MM.1S (cell line): Measurements from ENCODE around the gene SDE2.

Source experiments
- DNase-seq: peaks from one replicate; pipeline ENCODE4 v3.0.0-alpha.2; 2015
- H2AFZ ChIP-seq: fragments of 300-600 bp; sonication (generic); 2 replicates; pipeline ENCODE4 v1.6.0; 2016; ENCODE audit warnings: antibody characterized with exemption, low read length
- H3F3A ChIP-seq: fragments of 300-600 bp; sonication (generic); 2 replicates; pipeline ENCODE4 v1.6.1; 2016; ENCODE audit warnings: mild to moderate bottlenecking, antibody characterized with exemption, low read length, moderate library complexity, mixed read lengths; ENCODE audit not compliant: insufficient read depth
- H3K27ac ChIP-seq: fragments of 300-600 bp; sonication (generic); 2 replicates; pipeline ENCODE4 v1.5.1; 2016; ENCODE audit warnings: mild to moderate bottlenecking, low read length
- H3K27me3 ChIP-seq: fragments of 300-600 bp; sonication (generic); replicated peaks from 2 replicates; pipeline ENCODE4 v1.6.0; 2016; ENCODE audit warnings: low read length; ENCODE audit not compliant: insufficient read depth
- H3K36me3 ChIP-seq: fragments of 300-600 bp; sonication (generic); replicated peaks from 2 replicates; pipeline ENCODE4 v1.6.1; 2016; ENCODE audit warnings: mild to moderate bottlenecking, low read length, mixed read lengths; ENCODE audit not compliant: insufficient read depth
- H3K4me1 ChIP-seq: fragments of 300-600 bp; sonication (generic); 2 replicates; pipeline ENCODE4 v1.6.1; 2016; ENCODE audit warnings: low read length, mixed read lengths
- H3K4me2 ChIP-seq: fragments of 300-600 bp; sonication (generic); 2 replicates; pipeline ENCODE4 v1.6.0; 2016; ENCODE audit warnings: low read depth, low read length
- H3K4me3 ChIP-seq: fragments of 300-600 bp; sonication (generic); 2 replicates; pipeline ENCODE4 v1.5.1; 2016; ENCODE audit warnings: low read length, mixed read lengths
- H3K79me2 ChIP-seq: fragments of 300-600 bp; sonication (generic); 2 replicates; pipeline ENCODE4 v1.6.1; 2016; ENCODE audit warnings: mixed run types, low read length, mixed read lengths
- H3K9ac ChIP-seq: fragments of 300-600 bp; sonication (generic); 2 replicates; pipeline ENCODE4 v1.6.1; 2016; ENCODE audit warnings: low read length, mixed read lengths
- H3K9me2 ChIP-seq: fragments of 300-600 bp; sonication (generic); replicated peaks from 2 replicates; pipeline ENCODE4 v1.6.1; 2016; ENCODE audit warnings: mild to moderate bottlenecking, low read length, mixed read lengths; ENCODE audit not compliant: insufficient read depth
- H3K9me3 ChIP-seq: fragments of 300-600 bp; sonication (generic); replicated peaks from 2 replicates; pipeline ENCODE4 v1.6.1; 2016; ENCODE audit warnings: mild to moderate bottlenecking, low read length, mixed read lengths; ENCODE audit not compliant: insufficient read depth
- H4K20me1 ChIP-seq: fragments of 300-600 bp; sonication (generic); 2 replicates; pipeline ENCODE4 v1.6.1; 2016; ENCODE audit warnings: mild to moderate bottlenecking, low read length, moderate library complexity, mixed read lengths; ENCODE audit not compliant: insufficient read depth
- EZH2 ChIP-seq: fragments of 300-600 bp; sonication (generic); optimal IDR thresholded peaks from 2 replicates; pipeline ENCODE3; 2017; ENCODE audit warnings: low read depth, mild to moderate bottlenecking, antibody characterized with exemption, low read length, mixed read lengths
- EZH2phosphoT487 ChIP-seq: fragments of 300-600 bp; sonication (generic); IDR thresholded peaks from 2 replicates; pipeline ENCODE4 v1.6.1; 2018; ENCODE audit warnings: antibody characterized with exemption, low read length
- TF ChIP-seq, protein P1 (sequence below): fragments of 300-600 bp; sonication (generic); IDR thresholded peaks from 2 replicates; pipeline ENCODE4 v1.5.1; 2016; ENCODE audit warnings: antibody characterized with exemption, low read length, mixed read lengths

Gene SDE2

DNA sequence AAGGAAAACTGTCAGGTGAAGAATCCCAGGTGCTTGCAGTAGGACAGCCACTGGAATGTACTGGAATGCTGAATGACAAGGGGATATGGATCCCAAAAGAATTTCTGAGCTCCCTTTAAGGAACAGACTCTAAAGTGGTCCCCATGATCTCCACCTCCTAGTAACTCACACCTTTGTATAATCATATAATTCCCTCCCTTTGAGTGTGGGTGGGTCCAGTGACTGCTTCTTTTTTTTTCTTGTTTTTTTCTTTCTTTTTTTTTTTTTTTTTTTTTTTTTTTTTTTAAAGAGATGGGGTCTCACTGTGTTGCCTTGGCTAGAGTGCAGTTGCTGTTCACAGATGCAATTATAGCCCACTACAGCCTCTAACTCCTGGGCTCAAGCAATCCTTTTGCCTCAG is 34.8 kb upstream of the SDE2 start:
- Histone ChIP-seq H4K20me1 (no peaks in the 10 kb centered on the region), H3K27me3 (no peaks in the 10 kb centered on the region), H3K9me2 (no peaks in the 10 kb centered on the region), H3K9me3 (no peaks in the 10 kb centered on the region), H3K36me3 (no peaks in the 10 kb centered on the region), H3K79me2 (no peaks in the 10 kb centered on the region), H3K9ac (no peak overlapping the region), H3K4me2 (no peak overlapping the region), H3F3A (no peaks in the 10 kb centered on the region), H3K27ac (no peak overlapping the region), H3K4me3 (no peak overlapping the region), H3K4me1 (peaks cover 9% of the 10 kb centered on the region), H2AFZ (no peak overlapping the region)
- no peak for TF ChIP-seq EZH2
- no peak for TF ChIP-seq EZH2phosphoT487
- TF ChIP-seq, protein P1, sequence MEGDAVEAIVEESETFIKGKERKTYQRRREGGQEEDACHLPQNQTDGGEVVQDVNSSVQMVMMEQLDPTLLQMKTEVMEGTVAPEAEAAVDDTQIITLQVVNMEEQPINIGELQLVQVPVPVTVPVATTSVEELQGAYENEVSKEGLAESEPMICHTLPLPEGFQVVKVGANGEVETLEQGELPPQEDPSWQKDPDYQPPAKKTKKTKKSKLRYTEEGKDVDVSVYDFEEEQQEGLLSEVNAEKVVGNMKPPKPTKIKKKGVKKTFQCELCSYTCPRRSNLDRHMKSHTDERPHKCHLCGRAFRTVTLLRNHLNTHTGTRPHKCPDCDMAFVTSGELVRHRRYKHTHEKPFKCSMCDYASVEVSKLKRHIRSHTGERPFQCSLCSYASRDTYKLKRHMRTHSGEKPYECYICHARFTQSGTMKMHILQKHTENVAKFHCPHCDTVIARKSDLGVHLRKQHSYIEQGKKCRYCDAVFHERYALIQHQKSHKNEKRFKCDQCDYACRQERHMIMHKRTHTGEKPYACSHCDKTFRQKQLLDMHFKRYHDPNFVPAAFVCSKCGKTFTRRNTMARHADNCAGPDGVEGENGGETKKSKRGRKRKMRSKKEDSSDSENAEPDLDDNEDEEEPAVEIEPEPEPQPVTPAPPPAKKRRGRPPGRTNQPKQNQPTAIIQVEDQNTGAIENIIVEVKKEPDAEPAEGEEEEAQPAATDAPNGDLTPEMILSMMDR: no peak
- no peak for DNase-seq

DNA sequence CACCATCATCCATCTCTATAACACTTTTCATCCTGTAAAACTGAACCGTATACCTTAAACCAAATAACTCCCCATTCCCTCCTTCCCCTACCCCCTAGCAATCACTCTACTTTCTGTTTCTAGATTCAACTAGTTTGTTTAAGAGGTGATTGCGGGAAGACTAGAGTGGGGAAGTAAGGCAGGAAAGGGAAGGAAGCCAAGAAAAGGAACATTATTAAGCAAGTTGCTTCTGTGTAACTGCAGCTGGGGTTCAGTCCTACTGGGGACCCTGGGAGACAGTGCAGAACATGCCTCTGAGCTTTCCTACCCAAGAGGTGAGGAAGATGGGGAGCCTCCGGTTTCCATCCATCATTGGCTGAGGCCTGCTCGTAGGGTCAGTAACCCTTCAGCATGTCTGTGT is 34.4 kb upstream of the SDE2 start:
- Histone ChIP-seq H4K20me1 (no peaks in the 10 kb centered on the region), H3K79me2 (no peaks in the 10 kb centered on the region), H3K4me1 (peaks cover 13% of the 10 kb centered on the region), H3K36me3 (no peaks in the 10 kb centered on the region), H3K27ac (no peak overlapping the region), H3K9me3 (no peaks in the 10 kb centered on the region), H2AFZ (no peak overlapping the region), H3F3A (no peaks in the 10 kb centered on the region), H3K9me2 (no peaks in the 10 kb centered on the region), H3K4me2 (no peak overlapping the region), H3K4me3 (no peak overlapping the region), H3K27me3 (no peaks in the 10 kb centered on the region), H3K9ac (no peak overlapping the region)
- TF ChIP-seq, protein P1: no peak
- TF ChIP-seq EZH2phosphoT487 (no peak), EZH2 (no peak)
- DNase-seq: no peak

DNA sequence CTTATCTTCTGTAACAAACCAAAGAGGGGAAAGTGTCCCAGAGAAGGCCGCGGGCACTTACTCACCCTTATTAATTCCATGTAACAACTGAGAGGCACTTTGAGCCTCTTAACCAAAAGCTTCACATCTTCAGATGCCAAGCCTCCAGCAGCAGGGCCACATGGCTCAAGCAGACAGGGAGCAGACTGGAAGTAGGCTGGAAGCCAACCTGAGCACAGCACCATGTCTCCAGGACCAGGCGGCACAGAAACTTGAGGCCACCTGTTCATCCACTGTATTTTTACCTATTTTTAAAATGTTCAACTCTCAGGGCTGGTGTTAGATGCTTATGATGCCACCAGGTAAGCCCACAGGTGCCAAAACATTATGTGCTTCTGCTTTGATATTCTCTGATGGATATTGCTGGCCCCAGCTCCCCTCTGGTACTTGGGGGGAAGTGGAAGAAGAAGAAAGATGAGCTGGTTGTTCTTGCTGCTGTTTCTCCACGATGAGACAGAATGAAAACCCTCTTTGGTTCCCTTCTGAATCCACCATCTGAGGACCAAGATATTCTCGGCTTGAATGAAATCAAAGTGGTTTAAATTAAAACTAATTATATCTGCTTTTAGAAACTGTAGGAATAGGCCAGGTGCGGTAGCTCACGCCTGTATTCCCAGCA is 30.6 kb upstream of the SDE2 start:
- H3K4me2 ChIP-seq: 0 out of 2 replicates have a peak overlapping the region, but pooled peaks have one; percentile 5

More for the DNA sequence above, 30.6 kb upstream of the SDE2 start:
- TF ChIP-seq EZH2phosphoT487 (no peak), EZH2 (no peak)
- TF ChIP-seq, protein P1: no peak
- Histone ChIP-seq H3K27ac (no peak overlapping the region), H3F3A (no peaks in the 10 kb centered on the region), H3K27me3 (no peaks in the 10 kb centered on the region), H4K20me1 (no peaks in the 10 kb centered on the region), H2AFZ (no peak overlapping the region), H3K79me2 (no peaks in the 10 kb centered on the region), H3K9me2 (no peaks in the 10 kb centered on the region), H3K9ac (no peak overlapping the region), H3K36me3 (no peaks in the 10 kb centered on the region), H3K4me1 (peaks cover 18% of the 10 kb centered on the region), H3K9me3 (no peaks in the 10 kb centered on the region), H3K4me3 (no peak overlapping the region)
- DNase-seq: no peak
